Nephron (organoid): ENCODE measurements around the gene TSPAN3.

ENCODE experiments used
- H3K27ac Mint-ChIP-seq, 3 experiments: 2 replicates each; pipeline ENCODE4 v1.8.0; 2020; ENCODE audit warnings: mixed read lengths in 3 of 3, mild to moderate bottlenecking in 2 of 3, moderate library complexity in 1 of 3
- H3K27me3 Mint-ChIP-seq: 2 replicates; pipeline ENCODE4 v1.8.0; 2021; ENCODE audit warnings: low read depth, mild to moderate bottlenecking, moderate library complexity, mixed read lengths
- H3K36me3 Mint-ChIP-seq: 2 replicates; pipeline ENCODE4 v1.8.0; 2020; ENCODE audit warnings: low read depth, mixed read lengths
- H3K4me1 Mint-ChIP-seq: 2 replicates; pipeline ENCODE4 v1.8.0; 2020; ENCODE audit warnings: mixed read lengths
- H3K4me3 Mint-ChIP-seq, 3 experiments: 2 replicates each; pipeline ENCODE4 v1.8.0; 2020; ENCODE audit warnings: mild to moderate bottlenecking in 3 of 3, mixed read lengths in 3 of 3, moderate library complexity in 2 of 3
- H3K9me3 Mint-ChIP-seq: 2 replicates; pipeline ENCODE4 v1.8.0; 2020; ENCODE audit warnings: mixed read lengths
- TF ChIP-seq, protein P1 (sequence below), 3 experiments: fragments of 200-600 bp; sonication (generic); IDR thresholded peaks; one replicate each; pipeline ENCODE4 v1.5.0; 2021; ENCODE audit warnings: antibody characterized with exemption in 3 of 3; ENCODE audit not compliant: unreplicated experiment in 3 of 3

Gene TSPAN3

DNA sequence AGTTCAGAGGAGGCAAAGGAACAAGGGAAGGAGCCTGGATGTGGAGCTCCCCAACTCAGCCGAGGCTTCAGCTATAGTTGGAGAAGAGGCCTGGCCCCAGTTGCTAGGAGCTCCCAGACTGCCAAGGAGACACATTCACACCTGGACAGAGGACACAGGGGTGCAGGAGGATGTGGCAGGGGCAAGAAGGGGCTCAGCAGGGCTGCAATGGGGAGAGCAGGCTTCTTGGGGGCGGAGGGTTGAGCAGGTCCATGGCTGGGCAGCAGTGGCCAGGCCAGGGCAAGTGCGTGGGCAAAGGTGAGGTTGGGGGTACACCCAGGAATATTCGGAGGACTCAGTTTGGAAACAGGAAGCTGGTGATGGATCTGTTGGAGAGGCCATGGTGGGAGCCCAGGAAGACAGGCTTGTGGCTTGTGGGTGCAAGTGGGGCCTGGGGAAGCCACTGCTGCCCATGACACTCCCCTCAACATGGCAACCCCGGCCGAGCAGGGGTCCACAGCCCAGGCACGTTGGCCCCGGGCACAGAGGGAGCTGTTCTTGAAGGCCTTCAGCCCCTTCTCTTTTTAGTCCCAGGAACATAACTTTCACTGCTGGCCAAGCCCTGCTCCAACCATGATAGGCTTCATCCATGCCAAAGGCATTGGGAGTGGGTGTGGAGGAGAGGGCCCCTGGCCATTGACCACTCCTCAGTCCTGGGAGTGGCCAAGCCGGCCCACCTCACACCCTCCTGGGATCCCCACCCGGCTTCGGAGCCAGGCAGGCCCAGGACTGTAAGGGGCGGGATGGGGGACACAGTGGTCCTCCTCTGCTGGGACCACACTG, 33.3 kb downstream of the TSPAN3 start:
- H3K36me3 Mint-ChIP-seq: peaks cover 39% of the 10 kb centered on the region
- no peak overlapping the region for H3K4me3 Mint-ChIP-seq
- no peak overlapping the region for H3K27ac Mint-ChIP-seq
- TF ChIP-seq, protein P1, sequence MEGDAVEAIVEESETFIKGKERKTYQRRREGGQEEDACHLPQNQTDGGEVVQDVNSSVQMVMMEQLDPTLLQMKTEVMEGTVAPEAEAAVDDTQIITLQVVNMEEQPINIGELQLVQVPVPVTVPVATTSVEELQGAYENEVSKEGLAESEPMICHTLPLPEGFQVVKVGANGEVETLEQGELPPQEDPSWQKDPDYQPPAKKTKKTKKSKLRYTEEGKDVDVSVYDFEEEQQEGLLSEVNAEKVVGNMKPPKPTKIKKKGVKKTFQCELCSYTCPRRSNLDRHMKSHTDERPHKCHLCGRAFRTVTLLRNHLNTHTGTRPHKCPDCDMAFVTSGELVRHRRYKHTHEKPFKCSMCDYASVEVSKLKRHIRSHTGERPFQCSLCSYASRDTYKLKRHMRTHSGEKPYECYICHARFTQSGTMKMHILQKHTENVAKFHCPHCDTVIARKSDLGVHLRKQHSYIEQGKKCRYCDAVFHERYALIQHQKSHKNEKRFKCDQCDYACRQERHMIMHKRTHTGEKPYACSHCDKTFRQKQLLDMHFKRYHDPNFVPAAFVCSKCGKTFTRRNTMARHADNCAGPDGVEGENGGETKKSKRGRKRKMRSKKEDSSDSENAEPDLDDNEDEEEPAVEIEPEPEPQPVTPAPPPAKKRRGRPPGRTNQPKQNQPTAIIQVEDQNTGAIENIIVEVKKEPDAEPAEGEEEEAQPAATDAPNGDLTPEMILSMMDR (IDR thresholded peaks at IDR 0.05; ENCODE audit: unreplicated experiment in 3 of 3): no peak
- H3K4me1 Mint-ChIP-seq: no peaks in the 10 kb centered on the region
- no peaks in the 10 kb centered on the region for H3K27me3 Mint-ChIP-seq
- peaks cover 4% of the 10 kb centered on the region for H3K9me3 Mint-ChIP-seq

DNA sequence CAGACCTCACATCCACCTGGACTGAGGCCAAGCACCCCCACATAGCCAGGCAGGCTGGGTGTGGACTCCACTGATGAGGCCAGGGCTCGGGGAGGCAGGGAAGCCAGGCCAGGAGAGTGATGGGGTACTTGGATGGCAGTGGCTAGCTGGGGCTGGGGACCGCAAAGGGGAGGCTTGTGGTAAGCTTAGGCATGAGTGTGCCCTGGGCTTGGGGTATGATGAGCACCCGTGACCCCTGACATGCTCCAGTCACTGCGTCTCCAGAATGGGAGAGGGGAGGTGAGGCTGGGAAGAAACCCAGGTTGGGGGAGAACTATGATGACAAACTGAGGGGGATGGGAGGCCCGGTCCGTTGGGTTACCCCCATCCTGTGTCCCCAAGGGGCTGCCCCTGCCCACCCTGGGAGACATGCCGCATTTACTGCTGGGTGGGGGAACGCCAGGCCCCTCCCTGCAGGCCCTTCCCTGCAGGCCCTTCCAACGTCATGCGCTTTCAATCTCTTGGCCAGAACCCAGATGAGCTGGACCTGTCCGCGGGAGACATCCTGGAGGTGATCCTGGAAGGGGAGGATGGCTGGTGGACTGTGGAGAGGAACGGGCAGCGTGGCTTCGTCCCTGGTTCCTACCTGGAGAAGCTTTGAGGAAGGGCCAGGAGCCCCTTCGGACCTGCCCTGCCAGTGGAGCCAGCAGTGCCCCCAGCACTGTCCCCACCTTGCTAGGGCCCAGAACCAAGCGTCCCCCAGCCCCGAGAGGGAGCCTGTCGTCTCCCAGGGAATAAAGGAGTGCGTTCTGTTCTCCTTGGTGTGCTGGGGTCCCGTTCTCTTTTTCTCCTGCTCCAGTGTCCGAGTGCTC, 34.1 kb downstream of the TSPAN3 start:
- peaks cover 30% of the 10 kb centered on the region for H3K36me3 Mint-ChIP-seq

DNA sequence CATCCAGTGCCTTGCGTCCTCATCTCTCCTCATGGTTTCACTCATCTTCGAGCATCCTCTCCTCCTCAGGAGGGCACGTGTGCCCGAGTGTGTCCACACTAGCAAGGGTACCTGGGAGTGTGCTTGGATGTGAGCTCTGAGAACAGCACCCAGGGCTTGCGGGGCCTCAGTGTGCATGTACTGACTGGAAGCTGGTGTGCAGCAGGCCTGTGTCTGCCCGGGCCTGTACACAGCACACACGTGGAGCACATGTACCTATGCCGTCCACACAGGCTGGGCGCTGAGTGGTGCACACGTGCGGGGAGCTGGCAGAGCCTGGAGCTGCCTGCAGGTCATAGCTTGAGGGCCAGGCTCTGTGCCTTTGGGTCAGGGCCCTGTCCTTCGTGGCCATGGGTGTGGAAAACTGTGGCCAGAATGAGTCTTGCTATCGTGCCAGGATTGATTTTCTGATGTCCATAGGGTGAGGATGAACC, 34.9 kb downstream of the TSPAN3 start:
- Mint-ChIP-seq H3K27me3 (no peaks in the 10 kb centered on the region), H3K9me3 (peaks cover 4% of the 10 kb centered on the region), H3K4me3 (no peak overlapping the region), H3K36me3 (peaks cover 23% of the 10 kb centered on the region), H3K4me1 (no peaks in the 10 kb centered on the region), H3K27ac (peak overlapping the region; percentile 27 to 59 (median 28))
- TF ChIP-seq, protein P1 (IDR thresholded peaks at IDR 0.05; ENCODE audit: unreplicated experiment in 3 of 3): no peak

More for the DNA sequence above, 34.1 kb downstream of the TSPAN3 start:
- Mint-ChIP-seq H3K27ac (peak overlapping the region; percentile 27 to 59 (median 28)), H3K9me3 (peaks cover 4% of the 10 kb centered on the region), H3K4me3 (no peak overlapping the region), H3K27me3 (no peaks in the 10 kb centered on the region), H3K4me1 (no peaks in the 10 kb centered on the region)
- TF ChIP-seq, protein P1 (IDR thresholded peaks at IDR 0.05; ENCODE audit: unreplicated experiment in 3 of 3): no peak

DNA sequence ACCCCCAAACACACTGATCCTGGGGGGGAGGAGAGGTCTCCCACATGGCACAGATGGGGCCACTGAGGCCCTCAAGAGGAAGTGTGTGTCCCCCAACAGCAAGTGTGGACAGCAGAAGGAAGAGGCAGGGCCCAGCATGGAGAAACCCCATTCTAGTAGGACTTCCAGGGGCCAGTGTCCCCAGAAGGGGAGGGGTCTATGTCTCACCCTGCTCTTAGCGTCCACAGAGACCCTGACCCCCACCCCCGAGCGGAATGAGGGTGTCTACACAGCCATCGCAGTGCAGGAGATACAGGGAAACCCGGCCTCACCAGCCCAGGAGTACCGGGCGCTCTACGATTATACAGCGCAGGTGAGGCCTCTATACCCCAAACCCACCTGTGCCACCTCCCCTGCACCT, 35.3 kb downstream of the TSPAN3 start:
- H3K27ac Mint-ChIP-seq: peak overlapping the region in 1 of 3 experiments; percentile 28

DNA sequence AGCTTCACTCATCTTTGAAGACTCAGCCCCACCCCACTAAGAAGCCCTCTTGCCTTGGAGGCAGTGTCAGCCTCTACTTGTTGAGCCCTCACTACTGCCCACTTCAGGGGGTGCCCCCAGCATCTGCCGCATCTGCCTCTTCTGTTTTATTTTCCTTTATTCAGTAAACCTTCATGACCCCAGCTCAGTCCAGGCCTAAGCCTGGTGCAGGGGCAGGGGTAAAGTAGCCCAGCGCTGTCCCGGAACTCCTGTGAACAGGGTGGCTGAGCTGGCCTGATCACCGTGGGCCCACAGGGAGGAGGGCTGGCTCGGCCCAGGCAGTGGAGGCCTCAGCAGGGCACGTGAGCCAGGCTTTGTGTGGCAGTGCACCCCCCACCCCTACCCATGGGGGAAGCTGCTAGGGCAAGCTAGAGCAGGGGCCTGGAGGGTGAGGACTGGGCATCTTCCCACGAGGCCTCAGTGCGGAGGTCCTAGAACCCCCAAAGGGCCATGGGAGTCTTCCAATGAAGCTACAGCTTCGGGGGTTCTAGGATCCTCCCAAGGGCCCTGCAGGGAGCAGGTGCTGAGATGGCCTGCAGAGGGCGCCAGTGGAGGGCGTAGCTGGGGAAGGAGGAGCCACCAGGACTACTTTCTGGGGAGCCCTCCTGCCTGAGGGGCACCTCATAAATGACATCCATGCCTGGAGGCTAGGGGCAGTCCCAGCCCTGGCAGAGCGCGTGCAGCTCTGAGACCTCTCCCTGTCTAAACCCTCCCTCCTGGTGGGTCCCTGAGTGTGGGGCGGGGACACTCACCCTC, 36.0 kb downstream of the TSPAN3 start:
- Mint-ChIP-seq H3K27me3 (no peaks in the 10 kb centered on the region), H3K9me3 (no peaks in the 10 kb centered on the region), H3K4me1 (no peaks in the 10 kb centered on the region), H3K27ac (no peak overlapping the region), H3K36me3 (peaks cover 16% of the 10 kb centered on the region), H3K4me3 (no peak overlapping the region)
- TF ChIP-seq, protein P1 (IDR thresholded peaks at IDR 0.05; ENCODE audit: unreplicated experiment in 3 of 3): peak; percentile 46 to 52 (median 51)

More for the DNA sequence above, 35.3 kb downstream of the TSPAN3 start:
- Mint-ChIP-seq H3K9me3 (peaks cover under 1% of the 10 kb centered on the region), H3K4me1 (no peaks in the 10 kb centered on the region), H3K27me3 (no peaks in the 10 kb centered on the region), H3K36me3 (peaks cover 18% of the 10 kb centered on the region), H3K4me3 (no peak overlapping the region)
- TF ChIP-seq, protein P1 (IDR thresholded peaks at IDR 0.05; ENCODE audit: unreplicated experiment in 3 of 3): no peak
